Retinal pigment epithelial cell (primary cell): ENCODE results near the gene TET2.

ENCODE experiments used
- DNase-seq: peaks from one replicate; pipeline ENCODE4 v3.0.0-alpha.2; 2010; ENCODE audit warnings: low read depth
- H3K4me3 ChIP-seq: 2 replicates; pipeline ENCODE4 v1.5.1; 2011; ENCODE audit warnings: mild to moderate bottlenecking, low read length, control low read depth, moderate library complexity
- CTCF ChIP-seq: conservative IDR thresholded peaks from 2 replicates; pipeline ENCODE4 v1.5.1; 2011; ENCODE audit warnings: low read depth, low read length, control low read depth, inconsistent platforms

TET2 gene

GRCh38 chr4:105267280-105267679 lies 120.6 kb downstream of the TET2 start:
- H3K4me3 ChIP-seq: no peak overlapping the region
- no peak for DNase-seq

GRCh38 chr4:105272002-105272401 lies 125.3 kb downstream of the TET2 start:
- TF ChIP-seq CTCF: no peak
- no peak for DNase-seq
- H3K4me3 ChIP-seq: no peak overlapping the region

More at GRCh38 chr4:105267280-105267679, 120.6 kb downstream of the TET2 start:
- no peak for TF ChIP-seq CTCF

- TF ChIP-seq CTCF: no peak
- no peak overlapping the region for H3K4me3 ChIP-seq
- DNase-seq: no peak
Measured at GRCh38 chr4:105273230-105273629, 126.6 kb downstream of the TET2 start.

- no peak overlapping the region for H3K4me3 ChIP-seq
- DNase-seq: no peak
- TF ChIP-seq CTCF: no peak
Measured at GRCh38 chr4:105274090-105274489, 127.4 kb downstream of the TET2 start.

GRCh38 chr4:105274504-105274903 lies 127.8 kb downstream of the TET2 start:
- DNase-seq: no peak
- no peak overlapping the region for H3K4me3 ChIP-seq
- TF ChIP-seq CTCF: no peak

GRCh38 chr4:105276361-105277104 lies 129.9 kb downstream of the TET2 start:
- H3K4me3 ChIP-seq: no peak overlapping the region
- DNase-seq: no peak
- TF ChIP-seq CTCF: no peak

- no peak overlapping the region for H3K4me3 ChIP-seq
- TF ChIP-seq CTCF: no peak
- DNase-seq: no peak
Measured at GRCh38 chr4:105277702-105278101, 131.0 kb downstream of the TET2 start.
